MM.1S (cell line): Measurements from ENCODE around the gene CACNG6.

Experiments used
- DNase-seq: peaks from one replicate; pipeline ENCODE4 v3.0.0-alpha.2; 2015
- H2AFZ ChIP-seq: fragments of 300-600 bp; sonication (generic); 2 replicates; pipeline ENCODE4 v1.6.0; 2016; ENCODE audit warnings: antibody characterized with exemption, low read length
- H3F3A ChIP-seq: fragments of 300-600 bp; sonication (generic); 2 replicates; pipeline ENCODE4 v1.6.1; 2016; ENCODE audit warnings: mild to moderate bottlenecking, antibody characterized with exemption, low read length, moderate library complexity, mixed read lengths; ENCODE audit not compliant: insufficient read depth
- H3K27ac ChIP-seq: fragments of 300-600 bp; sonication (generic); 2 replicates; pipeline ENCODE4 v1.5.1; 2016; ENCODE audit warnings: mild to moderate bottlenecking, low read length
- H3K27me3 ChIP-seq: fragments of 300-600 bp; sonication (generic); replicated peaks from 2 replicates; pipeline ENCODE4 v1.6.0; 2016; ENCODE audit warnings: low read length; ENCODE audit not compliant: insufficient read depth
- H3K36me3 ChIP-seq: fragments of 300-600 bp; sonication (generic); replicated peaks from 2 replicates; pipeline ENCODE4 v1.6.1; 2016; ENCODE audit warnings: mild to moderate bottlenecking, low read length, mixed read lengths; ENCODE audit not compliant: insufficient read depth
- H3K4me1 ChIP-seq: fragments of 300-600 bp; sonication (generic); 2 replicates; pipeline ENCODE4 v1.6.1; 2016; ENCODE audit warnings: low read length, mixed read lengths
- H3K4me2 ChIP-seq: fragments of 300-600 bp; sonication (generic); 2 replicates; pipeline ENCODE4 v1.6.0; 2016; ENCODE audit warnings: low read depth, low read length
- H3K4me3 ChIP-seq: fragments of 300-600 bp; sonication (generic); 2 replicates; pipeline ENCODE4 v1.5.1; 2016; ENCODE audit warnings: low read length, mixed read lengths
- H3K79me2 ChIP-seq: fragments of 300-600 bp; sonication (generic); 2 replicates; pipeline ENCODE4 v1.6.1; 2016; ENCODE audit warnings: mixed run types, low read length, mixed read lengths
- H3K9ac ChIP-seq: fragments of 300-600 bp; sonication (generic); 2 replicates; pipeline ENCODE4 v1.6.1; 2016; ENCODE audit warnings: low read length, mixed read lengths
- H3K9me2 ChIP-seq: fragments of 300-600 bp; sonication (generic); replicated peaks from 2 replicates; pipeline ENCODE4 v1.6.1; 2016; ENCODE audit warnings: mild to moderate bottlenecking, low read length, mixed read lengths; ENCODE audit not compliant: insufficient read depth
- H3K9me3 ChIP-seq: fragments of 300-600 bp; sonication (generic); replicated peaks from 2 replicates; pipeline ENCODE4 v1.6.1; 2016; ENCODE audit warnings: mild to moderate bottlenecking, low read length, mixed read lengths; ENCODE audit not compliant: insufficient read depth
- H4K20me1 ChIP-seq: fragments of 300-600 bp; sonication (generic); 2 replicates; pipeline ENCODE4 v1.6.1; 2016; ENCODE audit warnings: mild to moderate bottlenecking, low read length, moderate library complexity, mixed read lengths; ENCODE audit not compliant: insufficient read depth
- CTCF ChIP-seq: fragments of 300-600 bp; sonication (generic); IDR thresholded peaks from 2 replicates; pipeline ENCODE4 v1.5.1; 2016; ENCODE audit warnings: antibody characterized with exemption, low read length, mixed read lengths
- EZH2 ChIP-seq: fragments of 300-600 bp; sonication (generic); optimal IDR thresholded peaks from 2 replicates; pipeline ENCODE3; 2017; ENCODE audit warnings: low read depth, mild to moderate bottlenecking, antibody characterized with exemption, low read length, mixed read lengths
- EZH2phosphoT487 ChIP-seq: fragments of 300-600 bp; sonication (generic); IDR thresholded peaks from 2 replicates; pipeline ENCODE4 v1.6.1; 2018; ENCODE audit warnings: antibody characterized with exemption, low read length

Gene CACNG6

GRCh38 chr19:54014920-54015560 is 23.6 kb downstream of the CACNG6 start:
- no peak for DNase-seq
- H3K9me3 ChIP-seq, result no peaks in the 10 kb centered on the region
- H3K27me3 ChIP-seq, result peaks cover 35% of the 10 kb centered on the region
- no peaks in the 10 kb centered on the region for H3K9me2 ChIP-seq
- no peak overlapping the region for H3K4me2 ChIP-seq
- H3F3A ChIP-seq, result no peaks in the 10 kb centered on the region
- TF ChIP-seq EZH2phosphoT487 (no peak), EZH2 (no peak), CTCF (no peak)
- H4K20me1 ChIP-seq, result no peaks in the 10 kb centered on the region
- no peaks in the 10 kb centered on the region for H3K79me2 ChIP-seq
- no peak overlapping the region for H3K27ac ChIP-seq
- no peak overlapping the region for H3K9ac ChIP-seq
- H3K4me1 ChIP-seq, result no peaks in the 10 kb centered on the region
- H3K4me3 ChIP-seq, result no peak overlapping the region
- H3K36me3 ChIP-seq, result no peaks in the 10 kb centered on the region
- H2AFZ ChIP-seq, result no peak overlapping the region

- Histone ChIP-seq H3K4me1 (no peaks in the 10 kb centered on the region), H3K9ac (no peak overlapping the region), H3F3A (no peaks in the 10 kb centered on the region), H3K27me3 (peaks cover 33% of the 10 kb centered on the region), H3K9me3 (no peaks in the 10 kb centered on the region), H2AFZ (no peak overlapping the region), H3K4me2 (no peak overlapping the region), H3K27ac (no peak overlapping the region), H3K4me3 (no peak overlapping the region), H3K9me2 (no peaks in the 10 kb centered on the region), H3K36me3 (no peaks in the 10 kb centered on the region), H3K79me2 (no peaks in the 10 kb centered on the region), H4K20me1 (no peaks in the 10 kb centered on the region)
- no peak for DNase-seq
- TF ChIP-seq CTCF (no peak), EZH2 (no peak), EZH2phosphoT487 (no peak)
Measured at GRCh38 chr19:54017261-54017660, 25.8 kb downstream of the CACNG6 start.

GRCh38 chr19:54021363-54021762 is 29.9 kb downstream of the CACNG6 start:
- Histone ChIP-seq H3K27me3 (peaks cover 24% of the 10 kb centered on the region), H3F3A (no peaks in the 10 kb centered on the region), H2AFZ (no peak overlapping the region), H3K4me3 (no peak overlapping the region), H3K4me1 (no peaks in the 10 kb centered on the region), H3K9me3 (no peaks in the 10 kb centered on the region), H3K9ac (no peak overlapping the region), H3K4me2 (no peak overlapping the region), H3K9me2 (no peaks in the 10 kb centered on the region), H3K36me3 (no peaks in the 10 kb centered on the region), H3K27ac (no peak overlapping the region), H3K79me2 (no peaks in the 10 kb centered on the region), H4K20me1 (no peaks in the 10 kb centered on the region)
- no peak for DNase-seq
- no peak for TF ChIP-seq EZH2phosphoT487
- TF ChIP-seq CTCF, result no peak
- TF ChIP-seq EZH2, result no peak
